ENCODE results near the gene SREBF2. TPM values are rescaled to one million over a fixed set of nuclear protein-coding genes. Genes with fewer than 3 reads are reported as not detected.

SREBF2 gene
- total RNA-seq, 1 donor from 2014 or later, result 165 TPM

DNA sequence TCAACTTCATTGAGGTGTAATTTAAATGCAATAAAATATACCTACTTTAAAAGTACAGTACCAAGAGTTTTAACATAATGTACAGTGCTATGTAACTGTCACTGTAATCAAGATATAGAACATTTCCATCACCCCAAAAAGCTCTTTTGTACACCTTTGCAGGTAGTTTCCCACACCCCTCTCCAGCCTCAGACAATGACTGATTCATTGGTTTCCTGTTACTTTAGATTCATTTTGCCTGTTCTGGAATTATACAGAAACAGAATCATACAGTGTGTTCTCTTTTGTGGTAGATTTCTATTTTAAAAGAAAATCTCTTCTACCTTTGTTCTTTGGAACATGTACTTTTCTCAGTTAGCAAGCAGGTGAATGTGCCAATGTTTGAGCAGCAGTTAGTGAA, 43.8 kb downstream of the SREBF2 start:
- no peak for DNase-seq (ENCODE audit: low spot score)

DNA sequence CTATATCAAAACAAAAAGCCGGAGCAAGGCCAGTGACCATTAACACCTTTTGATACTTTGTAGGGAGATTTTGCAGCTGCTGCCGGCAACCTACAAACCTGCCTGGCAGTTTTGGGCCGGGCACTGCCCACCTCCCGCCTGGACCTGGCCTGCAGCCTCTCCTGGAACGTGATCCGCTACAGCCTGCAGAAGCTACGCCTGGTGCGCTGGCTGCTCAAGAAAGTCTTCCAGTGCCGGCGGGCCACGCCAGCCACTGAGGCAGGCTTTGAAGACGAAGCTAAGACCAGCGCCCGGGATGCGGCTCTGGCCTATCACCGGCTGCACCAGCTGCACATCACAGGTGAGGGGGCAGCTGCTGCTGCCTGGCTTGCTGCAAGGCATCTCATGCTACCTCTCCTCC, 47.7 kb downstream of the SREBF2 start:
- no peak for DNase-seq (ENCODE audit: low spot score)

DNA sequence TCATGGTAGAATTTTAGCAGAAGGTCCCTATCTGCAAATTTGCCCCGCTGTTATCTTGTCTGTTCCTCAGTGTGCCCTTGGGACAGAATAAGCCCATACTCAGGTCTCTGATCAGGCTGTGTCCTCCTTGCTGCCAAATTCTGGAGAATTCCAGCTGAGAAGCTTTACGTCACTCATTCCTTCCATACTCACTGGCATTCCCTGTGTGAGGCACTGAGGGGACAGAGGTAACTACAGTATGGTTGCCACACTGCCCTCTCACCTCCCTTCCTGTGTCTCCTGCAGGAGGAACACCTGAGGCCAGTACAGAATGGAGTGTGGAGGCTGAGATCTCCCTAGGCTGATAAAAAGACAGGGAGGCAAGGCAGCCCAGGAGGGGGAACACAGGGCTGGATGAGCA, 50.5 kb downstream of the SREBF2 start:
- no peak for DNase-seq (ENCODE audit: low spot score)

DNA sequence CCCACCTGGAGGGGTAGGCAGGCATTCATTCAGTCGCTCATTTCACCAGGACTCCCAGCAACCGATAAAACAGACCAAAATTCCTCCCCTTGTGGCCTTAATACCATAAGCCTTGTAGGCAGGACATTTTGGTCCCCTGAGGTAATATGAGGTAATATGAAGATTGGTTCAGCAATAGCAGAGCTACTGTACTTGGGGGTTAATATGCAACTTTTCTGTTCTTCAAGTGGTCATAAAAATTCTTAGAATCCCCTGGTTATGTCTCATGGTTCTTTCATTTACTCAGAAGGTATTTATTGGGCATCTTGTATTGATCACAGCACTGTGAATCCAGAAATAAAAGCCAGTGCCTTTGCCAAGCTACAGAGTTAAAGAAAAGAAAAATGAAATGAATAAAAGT, 52.2 kb downstream of the SREBF2 start:
- no peak for DNase-seq (ENCODE audit: low spot score)

DNA sequence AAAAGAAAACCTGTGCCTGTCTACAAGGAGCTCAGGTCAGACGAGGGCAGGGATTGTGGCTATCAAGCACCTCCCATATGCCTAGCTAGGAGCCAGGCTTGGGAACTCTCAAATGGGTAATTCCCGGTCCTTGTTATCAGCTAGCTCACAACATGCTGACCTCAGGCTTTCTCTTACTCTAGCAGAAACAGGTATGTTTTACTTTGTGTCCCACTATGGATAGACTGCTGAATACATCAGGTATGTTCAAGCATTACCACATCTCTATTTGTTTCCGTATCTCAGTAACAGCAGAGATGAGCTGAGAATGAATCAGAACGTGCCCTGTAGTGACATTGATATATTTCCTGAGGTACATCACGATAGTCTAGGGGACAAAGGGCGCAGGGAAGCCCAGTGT, 52.6 kb downstream of the SREBF2 start:
- DNase-seq (ENCODE audit: low spot score), result no peak

DNA sequence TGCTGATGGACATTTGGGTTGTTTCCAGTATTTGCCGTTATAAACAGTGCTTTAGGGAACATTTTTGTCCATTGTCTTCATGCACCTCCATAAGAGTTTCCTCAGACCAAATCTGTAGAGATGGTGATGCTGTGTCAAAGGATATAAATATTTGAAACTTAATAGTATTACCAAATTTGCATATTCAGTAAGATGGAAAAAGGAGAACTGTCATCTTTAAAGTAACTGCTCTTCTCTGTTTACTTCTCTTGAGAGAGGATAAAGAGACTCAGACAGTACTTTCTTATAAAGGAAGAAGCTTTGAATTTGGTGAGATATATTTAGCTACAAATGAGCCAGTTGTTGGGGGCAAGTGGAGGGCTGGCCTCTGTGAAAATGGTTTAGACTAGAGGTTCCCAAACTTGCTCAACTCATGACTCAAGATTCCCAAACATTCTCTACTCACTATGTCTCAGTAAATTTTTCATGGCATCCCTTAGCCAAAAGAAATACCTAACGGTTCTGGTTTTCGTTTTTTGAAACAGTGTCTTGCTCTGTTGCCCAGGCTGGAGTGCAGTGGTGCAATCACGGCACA, 55.8 kb downstream of the SREBF2 start:
- no peak for DNase-seq (ENCODE audit: low spot score)

DNA sequence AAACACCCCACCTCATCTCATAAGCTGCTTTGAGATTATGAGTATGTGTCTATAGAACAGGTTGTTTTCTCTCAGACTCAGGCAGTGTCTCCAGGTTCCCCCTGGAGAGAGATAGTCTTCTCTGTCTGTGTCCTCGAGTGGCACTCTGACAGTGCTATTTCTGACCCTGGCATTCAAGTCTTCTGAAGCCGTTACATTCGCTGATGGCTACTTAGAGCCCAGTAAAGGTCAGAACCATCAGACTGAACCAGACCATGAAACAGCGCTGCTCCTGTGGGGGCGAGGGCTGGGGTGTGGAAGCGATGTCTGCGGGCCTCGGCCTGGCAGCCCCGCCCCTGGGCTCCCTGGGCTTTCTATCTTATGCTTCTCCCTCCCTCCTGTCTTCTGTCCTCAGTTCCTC, 58.5 kb downstream of the SREBF2 start:
- no peak for DNase-seq (ENCODE audit: low spot score)

DNA sequence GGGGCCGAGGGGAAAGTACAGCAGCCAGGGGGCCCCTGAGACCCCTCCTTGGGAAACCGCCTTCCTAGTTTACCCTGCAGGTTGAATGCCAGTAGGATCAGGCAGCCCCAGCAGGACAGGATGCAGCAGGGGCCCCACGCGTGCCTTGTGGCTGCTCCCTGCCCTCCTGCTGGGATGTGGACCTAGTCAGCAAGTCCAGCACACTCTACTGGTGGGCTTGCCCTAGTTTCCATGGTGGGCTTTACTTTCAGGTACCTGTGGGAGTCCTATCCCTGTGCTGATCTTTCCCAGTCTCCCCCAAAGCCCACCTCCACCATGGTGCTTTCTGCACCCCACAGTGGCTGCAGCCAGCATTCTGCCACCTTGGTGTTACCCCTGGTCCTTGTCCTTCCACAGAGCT, 59.8 kb downstream of the SREBF2 start:
- DNase-seq (ENCODE audit: low spot score), result no peak

DNA sequence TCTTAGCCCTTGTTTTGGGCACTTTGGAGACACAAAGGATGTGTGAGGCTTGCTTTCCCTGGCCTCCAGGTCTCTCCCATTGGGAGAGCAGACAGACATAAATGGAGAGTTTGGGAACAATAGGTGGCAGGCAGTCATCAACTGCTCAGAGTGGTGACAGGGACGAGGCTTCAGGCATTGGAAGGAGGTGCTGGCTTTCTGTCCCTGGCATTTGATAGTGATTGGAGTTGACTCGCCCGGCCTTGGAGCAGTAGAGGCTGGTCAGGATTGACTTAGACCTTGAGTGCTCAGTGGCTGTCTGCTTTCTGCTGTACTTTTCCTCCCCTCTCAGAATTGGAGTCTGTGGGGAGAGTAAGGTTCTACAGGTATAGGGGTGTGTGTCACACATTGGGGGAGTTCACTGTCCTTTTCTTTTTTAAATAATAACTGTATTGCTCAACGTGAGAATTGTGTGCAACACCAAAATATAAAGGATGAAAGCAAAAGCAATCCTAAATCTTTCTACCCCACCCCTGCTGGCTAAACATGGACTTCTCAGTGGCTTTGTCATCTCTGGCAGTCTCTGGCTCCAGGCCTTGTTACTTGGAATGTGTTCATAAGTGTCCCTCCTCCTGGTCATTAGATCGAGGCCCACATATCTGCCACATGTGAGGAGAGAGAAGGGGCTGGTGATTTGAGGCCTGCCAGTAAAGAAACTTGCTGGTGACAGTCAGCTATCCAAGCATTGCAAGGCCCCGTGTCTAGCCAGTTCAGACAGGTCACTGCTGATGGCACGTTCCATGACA, 60.9 kb downstream of the SREBF2 start:
- no peak for DNase-seq (ENCODE audit: low spot score)

DNA sequence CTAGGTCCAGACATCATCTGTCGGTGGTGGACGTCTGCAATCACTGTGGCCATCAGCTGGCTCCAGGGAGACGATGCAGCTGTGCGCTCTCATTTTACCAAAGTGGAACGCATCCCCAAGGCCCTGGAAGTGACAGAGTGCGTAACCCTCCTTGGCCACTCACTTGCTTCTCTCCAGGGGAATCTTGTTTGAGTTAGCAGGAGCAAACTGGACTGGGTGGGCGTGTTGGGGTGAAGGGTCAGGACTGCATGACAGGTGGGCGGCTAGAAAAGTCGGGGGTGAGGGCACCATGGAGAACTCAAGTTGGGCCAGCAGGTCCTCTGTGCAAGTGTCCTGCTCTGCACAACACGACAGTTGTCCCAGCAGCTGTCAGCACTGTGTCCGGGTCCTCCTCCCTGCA, 65.7 kb downstream of the SREBF2 start:
- no peak for DNase-seq (ENCODE audit: low spot score)

DNA sequence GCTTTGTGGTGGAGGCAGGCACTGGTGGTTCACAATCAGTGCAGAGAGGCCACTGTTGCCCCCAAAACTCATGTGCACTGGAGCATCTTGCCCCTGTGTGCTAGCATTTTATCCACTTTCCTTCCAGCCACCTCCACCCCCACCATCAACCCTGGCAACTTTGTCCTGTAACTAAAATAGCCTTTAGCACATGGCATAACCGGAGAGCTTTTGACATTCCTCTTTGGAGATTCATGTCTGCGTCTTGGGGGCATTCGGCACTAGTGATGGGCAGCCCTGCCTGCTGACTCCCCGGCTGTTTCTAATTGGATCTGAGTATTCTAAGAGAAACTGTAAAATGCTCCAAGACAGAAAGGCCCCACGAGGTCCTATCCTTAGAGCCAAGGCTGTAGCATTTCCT, 66.2 kb downstream of the SREBF2 start:
- DNase-seq (ENCODE audit: low spot score), result no peak

DNA sequence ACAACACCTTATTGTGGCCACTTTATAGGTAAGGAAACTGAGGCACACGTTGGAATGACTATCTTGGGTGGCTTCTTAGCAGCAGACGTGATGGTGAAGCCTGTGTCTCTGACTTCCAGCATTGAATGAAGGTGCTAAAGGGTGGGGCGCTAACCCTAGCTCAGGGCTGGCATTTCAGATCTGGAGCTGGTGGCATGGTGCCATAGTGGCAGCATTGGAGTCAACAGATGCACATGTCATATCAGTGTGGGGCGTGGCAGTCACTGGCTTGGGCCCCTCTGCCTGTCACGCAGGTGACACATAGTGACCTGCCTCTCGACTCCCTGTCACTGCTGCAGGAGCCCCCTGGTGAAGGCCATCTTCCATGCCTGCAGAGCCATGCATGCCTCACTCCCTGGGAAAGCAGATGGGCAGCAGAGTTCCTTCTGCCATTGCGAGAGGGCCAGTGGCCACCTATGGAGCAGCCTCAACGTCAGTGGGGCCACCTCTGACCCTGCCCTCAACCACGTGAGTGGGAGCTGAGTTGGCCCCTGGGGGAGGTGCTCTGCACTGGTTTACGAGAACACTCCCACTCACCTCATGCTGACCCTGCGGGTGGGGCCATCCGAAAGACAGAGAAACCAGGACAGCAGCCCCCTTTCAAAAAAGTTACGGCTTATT, 67.2 kb downstream of the SREBF2 start:
- no peak for DNase-seq (ENCODE audit: low spot score)

DNA sequence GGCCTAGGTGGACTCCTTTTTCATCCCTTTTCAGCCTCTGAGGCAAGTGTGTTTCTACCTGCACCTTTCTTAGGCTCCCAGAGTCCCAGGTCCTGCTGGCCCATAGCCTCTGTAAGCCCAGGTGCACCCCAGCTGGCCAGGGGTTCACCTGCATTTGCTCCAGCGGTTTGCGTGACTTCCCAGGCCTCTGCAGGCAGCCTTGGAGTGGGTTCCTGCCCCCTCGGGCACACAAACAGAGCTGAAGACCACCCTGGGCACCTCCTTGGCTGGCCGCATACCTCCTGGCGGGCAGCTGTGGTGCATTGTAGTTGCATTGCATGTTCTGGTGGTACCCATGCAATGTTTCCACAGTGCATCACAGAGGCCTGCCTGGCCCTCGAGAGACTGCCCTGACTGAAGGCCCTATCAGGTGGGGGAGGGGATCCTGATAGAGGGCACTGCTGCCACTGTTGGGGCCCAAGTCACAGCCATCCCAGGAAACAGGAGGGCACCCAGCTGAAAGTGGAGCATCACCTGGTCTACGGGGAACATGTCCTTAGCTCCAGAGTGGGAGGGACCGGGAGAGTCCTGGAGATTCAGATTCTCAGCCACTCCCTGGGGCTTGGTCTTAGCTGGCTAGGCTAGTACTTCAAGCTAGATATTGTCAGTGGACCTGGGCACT, 67.9 kb downstream of the SREBF2 start:
- DNase-seq (ENCODE audit: low spot score), result no peak

DNA sequence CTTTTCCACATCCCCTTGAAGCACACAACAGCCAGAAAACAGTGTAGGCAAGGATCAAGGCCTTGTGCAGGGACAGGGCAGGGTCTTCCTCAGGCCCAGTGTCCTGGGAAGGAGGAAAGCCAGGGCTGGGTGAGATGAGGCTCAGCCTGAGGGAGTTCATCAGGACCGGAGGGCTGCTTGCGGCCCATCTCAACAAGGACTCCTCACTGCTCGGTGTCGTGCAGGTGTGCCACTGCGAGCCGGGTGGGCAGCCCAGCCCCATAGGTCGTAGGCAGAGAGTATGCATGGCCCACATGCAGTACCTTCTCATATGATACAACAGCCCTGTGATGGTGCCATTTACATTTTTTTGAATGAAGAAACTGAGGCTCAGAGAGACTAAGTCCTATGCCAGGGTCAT, 69.1 kb downstream of the SREBF2 start:
- DNase-seq (ENCODE audit: low spot score), result no peak

DNA sequence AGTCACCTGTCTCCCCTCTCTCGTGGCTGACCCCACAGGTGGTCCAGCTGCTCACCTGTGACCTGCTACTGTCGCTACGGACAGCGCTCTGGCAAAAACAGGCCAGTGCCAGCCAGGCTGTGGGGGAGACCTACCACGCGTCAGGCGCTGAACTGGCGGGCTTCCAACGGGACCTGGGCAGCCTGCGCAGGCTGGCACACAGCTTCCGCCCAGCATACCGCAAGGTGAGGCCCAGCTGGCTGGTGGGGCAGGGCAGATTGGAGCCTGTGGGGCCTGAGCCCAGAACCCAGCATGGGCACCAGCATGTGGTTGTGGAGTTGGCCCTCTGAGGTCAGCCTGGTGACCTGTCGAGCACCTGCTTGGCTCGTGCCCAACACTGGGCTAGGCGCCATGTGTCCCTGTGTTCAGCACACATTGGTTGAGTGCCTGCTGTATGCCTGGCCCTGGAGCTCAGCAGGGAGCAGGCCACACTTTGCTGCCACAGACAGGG, 70.1 kb downstream of the SREBF2 start:
- DNase-seq (ENCODE audit: low spot score), result peak; percentile 82

DNA sequence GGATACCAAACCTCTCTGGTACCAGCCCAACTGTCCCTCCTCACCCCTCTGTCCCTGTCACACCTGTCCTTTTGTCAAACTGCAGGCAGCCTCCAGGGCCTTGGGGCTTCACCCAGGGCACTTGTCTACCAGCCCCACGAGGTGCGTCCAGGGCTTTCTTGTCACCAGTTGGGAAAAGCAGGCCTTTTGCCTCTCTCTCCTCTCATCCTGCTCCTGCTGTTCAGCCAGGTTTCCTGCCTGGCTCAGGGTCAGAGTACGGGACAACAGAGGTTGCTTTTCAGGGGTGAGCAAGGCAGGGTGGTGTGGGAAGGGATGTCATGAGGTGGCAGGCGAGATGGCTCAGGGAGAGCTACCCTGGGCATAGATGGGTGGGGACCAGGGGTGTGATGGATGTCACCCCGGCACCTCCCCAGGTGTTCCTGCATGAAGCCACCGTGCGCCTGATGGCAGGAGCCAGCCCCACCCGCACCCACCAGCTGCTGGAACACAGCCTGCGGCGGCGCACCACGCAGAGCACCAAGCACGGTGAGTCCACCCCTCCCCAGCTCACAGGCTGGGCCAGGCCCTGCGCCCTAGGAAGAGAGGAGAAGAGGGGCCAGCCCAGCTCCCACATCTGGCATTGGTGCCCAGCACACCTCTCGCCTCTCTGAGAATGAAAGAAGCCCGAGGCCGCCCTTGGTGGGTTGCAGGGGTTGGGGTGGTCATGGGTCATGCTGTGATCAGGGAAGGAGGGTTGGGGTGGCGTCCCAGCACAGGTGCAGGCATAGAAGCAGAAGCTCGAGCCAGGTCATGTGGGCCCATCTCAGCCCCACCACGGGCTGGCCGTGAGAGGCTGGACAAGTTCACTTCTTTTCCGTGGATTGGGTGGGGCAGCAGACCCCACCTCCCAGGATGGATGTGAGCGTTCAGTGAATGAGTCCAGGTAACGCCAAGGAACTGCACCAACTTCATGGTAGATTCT, 71.8 kb downstream of the SREBF2 start:
- DNase-seq (ENCODE audit: low spot score), result no peak

DNA sequence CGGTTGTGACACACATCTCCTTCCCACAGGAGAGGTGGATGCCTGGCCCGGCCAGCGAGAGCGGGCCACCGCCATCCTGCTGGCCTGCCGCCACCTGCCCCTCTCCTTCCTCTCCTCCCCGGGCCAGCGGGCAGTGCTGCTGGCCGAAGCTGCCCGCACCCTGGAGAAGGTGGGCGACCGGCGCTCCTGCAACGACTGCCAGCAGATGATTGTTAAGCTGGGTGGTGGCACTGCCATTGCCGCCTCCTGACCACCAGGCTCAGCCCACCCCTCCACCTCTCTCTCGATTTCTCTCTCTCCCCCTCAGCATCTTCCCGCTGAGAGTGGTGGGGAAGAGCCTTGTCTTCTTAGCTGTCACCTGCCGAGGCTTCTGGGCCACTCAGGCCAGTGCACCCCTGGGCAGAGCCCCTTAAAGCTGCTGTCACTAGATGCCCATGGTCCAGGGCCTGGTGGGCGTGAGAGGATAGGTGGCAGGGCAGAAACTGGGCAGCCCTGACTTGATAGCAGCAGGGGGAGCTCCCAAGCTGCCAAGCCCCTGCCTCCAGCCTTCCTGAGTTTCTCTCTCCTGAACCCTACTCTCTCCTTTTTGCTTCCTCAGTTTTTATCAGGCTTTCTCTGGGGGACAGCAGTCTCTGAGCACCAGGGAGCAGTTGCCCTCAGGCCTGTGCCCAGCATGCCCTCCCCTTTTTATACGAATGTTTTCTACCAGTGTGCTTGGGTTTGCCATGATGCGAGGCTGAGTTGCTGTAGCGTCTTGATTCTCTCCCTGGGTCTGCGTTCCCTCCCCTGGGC, 72.7 kb downstream of the SREBF2 start:
- no peak for DNase-seq (ENCODE audit: low spot score)

DNA sequence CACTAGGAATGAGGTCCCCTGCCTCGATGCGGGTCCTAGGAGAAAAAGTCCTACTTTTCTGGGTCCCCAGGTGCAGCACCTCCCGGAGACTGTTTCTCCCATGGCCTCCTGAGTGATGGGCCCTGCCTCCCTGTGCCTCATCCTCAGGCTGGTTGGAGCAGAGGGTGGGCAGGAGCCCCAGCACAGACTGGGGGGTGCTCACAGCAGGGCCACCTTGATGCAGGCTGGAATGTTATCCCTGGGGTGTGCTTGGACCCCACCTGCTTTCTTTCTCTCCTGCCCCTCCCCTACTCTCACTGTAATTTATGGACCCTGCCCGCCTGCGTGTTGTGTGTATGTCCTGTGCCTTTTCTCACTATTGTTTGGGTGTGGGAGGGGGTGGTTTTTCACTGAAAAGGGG, 73.9 kb downstream of the SREBF2 start:
- DNase-seq (ENCODE audit: low spot score), result no peak

DNA sequence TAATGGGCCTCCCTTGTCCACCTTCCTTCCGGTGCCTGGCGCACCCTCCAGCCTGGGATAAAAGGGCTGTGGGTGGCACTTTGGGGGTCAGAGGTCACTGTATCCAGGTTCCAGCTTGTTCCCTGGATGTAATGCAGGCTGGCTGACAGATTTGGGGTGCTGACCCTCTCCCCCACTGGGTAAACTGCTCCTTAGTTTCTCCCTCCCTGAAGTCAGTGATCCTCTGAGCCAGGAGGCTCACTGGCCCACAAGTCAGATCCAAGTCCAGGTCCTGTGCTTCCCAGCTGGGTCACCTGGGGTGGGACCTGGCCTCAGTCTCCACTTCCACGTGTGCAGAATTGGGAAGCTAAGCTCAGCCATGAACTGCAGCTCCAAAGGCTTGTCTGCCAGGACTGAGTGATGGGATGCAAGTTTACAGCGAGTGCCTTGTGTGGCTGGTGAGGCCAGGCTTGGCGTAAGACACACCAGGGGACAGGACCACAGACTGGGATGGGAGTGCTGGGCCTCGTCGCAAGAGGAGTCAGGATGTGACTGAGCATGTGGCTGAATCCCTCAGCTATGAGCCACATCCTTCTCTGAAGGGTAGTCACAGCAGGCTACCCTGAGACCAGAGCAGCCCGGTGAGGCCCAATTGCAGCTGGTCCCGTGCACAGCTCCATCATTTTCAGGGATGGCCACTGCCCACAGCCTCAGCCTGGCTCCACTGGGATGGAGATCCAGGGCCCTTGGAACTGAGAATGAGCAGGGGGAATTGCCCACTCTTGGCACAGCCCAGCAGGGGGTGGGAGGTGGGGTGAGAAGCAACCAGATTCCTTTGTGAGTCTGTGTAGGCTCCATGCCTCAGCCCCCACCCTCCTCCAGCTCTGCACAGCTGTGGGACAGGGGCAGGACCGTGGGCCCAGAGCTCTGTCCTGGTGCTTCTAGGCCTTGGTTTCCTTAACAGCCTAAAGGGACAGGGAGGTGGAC, 74.8 kb downstream of the SREBF2 start:
- DNase-seq (ENCODE audit: low spot score), result no peak

Data from ureter (tissue), 1 donor.